ENCODE measurements around the gene SLC16A9. TPM values are rescaled to one million over a fixed set of nuclear protein-coding genes. Genes with fewer than 3 reads are reported as not detected.
"Not testable (repeated sequence)": the region's sequence is repeated elsewhere in the genome, so short reads cannot be mapped to it uniquely, and the experiment has no call there.

Gene SLC16A9
- total and polyA plus RNA-seq, 12 donors = 0.12 to 3.3 (median 2.0) TPM

- ATAC-seq = not testable (repeated sequence)
These were observed 19.5 kb upstream of the SLC16A9 start for GRCh38 chr10:59729167-59729566.

DNA sequence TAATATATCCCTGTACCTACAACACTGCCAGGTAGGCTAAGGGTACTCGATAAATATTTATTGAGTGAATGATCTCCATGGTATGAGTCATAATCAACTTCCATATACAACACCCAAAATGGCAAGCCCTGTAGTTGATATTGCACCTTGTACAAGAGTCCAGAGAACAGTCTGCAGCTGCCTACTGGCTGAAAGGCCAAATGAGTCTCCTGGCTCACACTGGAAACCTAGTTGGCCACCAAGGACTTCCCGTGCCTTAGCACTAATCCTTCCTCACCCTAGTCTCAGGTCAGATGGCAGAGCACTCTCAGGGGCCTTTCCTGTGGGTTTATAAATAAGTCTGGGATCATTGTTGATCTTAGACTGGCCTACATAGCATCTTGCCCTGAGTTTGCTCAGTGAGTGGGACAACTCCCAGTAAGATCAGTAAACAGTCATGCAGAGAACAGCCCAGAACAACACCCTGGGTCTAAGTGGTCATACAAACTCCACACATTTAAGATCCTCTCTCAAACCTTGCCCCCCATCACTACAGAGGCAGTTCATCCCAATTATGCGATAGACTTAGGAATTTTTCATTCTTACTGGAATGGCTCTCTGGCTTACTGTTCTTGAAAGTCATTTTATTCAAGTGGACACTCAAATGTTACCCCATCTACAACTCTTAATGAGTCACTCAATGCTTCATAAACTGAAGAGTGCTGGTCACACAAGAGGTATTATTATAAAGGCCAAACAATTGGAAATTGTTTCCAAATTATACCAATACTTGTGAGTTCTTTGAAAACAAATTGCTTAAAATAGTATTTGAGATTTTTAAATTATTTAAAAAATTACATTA, 14.7 kb upstream of the SLC16A9 start:
- Histone ChIP-seq H3K4me3 (no peak overlapping the region), H3K9me3 (peaks cover 0 to 11% (median 6%) of the 10 kb centered on the region in 11 donors), H3K4me1 (no peaks in the 10 kb centered on the region), H3K36me3 (no peaks in the 10 kb centered on the region), H3K27me3 (no peaks in the 10 kb centered on the region), H3K27ac (no peak overlapping the region)
- intact Hi-C loops (cut with DNase I) = no loop called here
- TF ChIP-seq, protein P1, sequence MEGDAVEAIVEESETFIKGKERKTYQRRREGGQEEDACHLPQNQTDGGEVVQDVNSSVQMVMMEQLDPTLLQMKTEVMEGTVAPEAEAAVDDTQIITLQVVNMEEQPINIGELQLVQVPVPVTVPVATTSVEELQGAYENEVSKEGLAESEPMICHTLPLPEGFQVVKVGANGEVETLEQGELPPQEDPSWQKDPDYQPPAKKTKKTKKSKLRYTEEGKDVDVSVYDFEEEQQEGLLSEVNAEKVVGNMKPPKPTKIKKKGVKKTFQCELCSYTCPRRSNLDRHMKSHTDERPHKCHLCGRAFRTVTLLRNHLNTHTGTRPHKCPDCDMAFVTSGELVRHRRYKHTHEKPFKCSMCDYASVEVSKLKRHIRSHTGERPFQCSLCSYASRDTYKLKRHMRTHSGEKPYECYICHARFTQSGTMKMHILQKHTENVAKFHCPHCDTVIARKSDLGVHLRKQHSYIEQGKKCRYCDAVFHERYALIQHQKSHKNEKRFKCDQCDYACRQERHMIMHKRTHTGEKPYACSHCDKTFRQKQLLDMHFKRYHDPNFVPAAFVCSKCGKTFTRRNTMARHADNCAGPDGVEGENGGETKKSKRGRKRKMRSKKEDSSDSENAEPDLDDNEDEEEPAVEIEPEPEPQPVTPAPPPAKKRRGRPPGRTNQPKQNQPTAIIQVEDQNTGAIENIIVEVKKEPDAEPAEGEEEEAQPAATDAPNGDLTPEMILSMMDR (IDR thresholded peaks at IDR 0.05) = no peak
- 78 to 92% methylated on average over 3 of the region's 3 CpGs for WGBS, 2 donors
- DNase-seq (no peak), ATAC-seq (no peak)

More at GRCh38 chr10:59729167-59729566, 19.5 kb upstream of the SLC16A9 start:
- H3K36me3 ChIP-seq; H3K4me3 ChIP-seq; DNase-seq; intact Hi-C loops (cut with DNase I); H3K27ac ChIP-seq; H3K27me3 ChIP-seq; H3K9me3 ChIP-seq; H3K4me1 ChIP-seq: not testable (repeated sequence)
- WGBS, 2 donors = 88 to 91% methylated on average over 4 of the region's 4 CpGs

DNA sequence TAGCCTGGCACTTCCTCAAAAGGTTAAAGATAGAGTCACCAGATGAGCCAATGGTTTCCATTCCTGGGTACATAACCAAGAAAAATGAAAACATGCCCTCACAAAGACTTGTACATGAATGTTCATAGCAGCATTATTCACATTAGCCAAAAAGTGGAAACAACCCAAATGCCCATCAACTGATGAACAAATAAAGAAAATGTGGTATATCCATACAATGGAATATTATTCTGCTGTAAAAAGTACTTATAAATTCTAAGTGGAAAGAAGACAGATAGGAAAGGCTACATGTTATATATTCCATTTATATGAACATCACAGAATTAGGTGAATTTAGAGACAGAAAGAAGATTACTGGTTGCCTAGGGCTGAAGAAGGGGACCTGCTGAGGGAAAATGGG, 10.7 kb upstream of the SLC16A9 start:
- intact Hi-C loops (cut with DNase I) = no loop called here
- Histone ChIP-seq H3K4me3 (no peak overlapping the region), H3K9me3 (peaks cover 0 to 11% (median 6%) of the 10 kb centered on the region in 11 donors), H3K27me3 (no peaks in the 10 kb centered on the region), H3K4me1 (no peaks in the 10 kb centered on the region), H3K36me3 (no peaks in the 10 kb centered on the region), H3K27ac (no peak overlapping the region)
- TF ChIP-seq, protein P1 (IDR thresholded peaks at IDR 0.05) = no peak
- DNase-seq = no peak
- ATAC-seq = no peak

DNA sequence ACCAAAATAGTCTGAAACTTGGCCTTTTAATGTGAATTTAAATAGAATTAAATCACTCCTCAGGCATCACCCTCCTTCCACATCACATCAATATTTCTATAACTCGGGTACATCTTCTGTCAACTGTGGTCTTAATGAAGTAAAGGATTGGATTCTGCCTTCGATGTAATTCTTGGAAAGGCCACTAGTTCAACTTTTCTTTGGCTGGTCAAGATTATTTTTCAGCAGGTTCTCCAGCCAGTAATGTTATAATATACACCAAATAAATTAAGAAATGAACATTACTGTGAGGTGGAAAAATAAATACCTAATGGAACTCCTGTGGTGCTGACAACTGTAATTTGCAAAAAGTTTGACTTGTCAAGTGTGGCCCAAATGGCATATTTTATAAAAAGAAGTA, 9.7 kb upstream of the SLC16A9 start:
- 63 to 65% methylated on average over 2 of the region's 2 CpGs for WGBS, 2 donors
- no peak for DNase-seq
- intact Hi-C loops (cut with DNase I) = no loop called here
- no peak overlapping the region for H3K27ac ChIP-seq
- no peak overlapping the region for H3K4me3 ChIP-seq
- H3K36me3 ChIP-seq = no peaks in the 10 kb centered on the region
- H3K9me3 ChIP-seq = peaks cover 0 to 11% (median 6%) of the 10 kb centered on the region in 11 donors
- TF ChIP-seq, protein P1 (IDR thresholded peaks at IDR 0.05) = peak in 1 of 9 donors; percentile 8
- no peaks in the 10 kb centered on the region for H3K27me3 ChIP-seq
- H3K4me1 ChIP-seq = no peaks in the 10 kb centered on the region
- ATAC-seq = no peak

GRCh38 chr10:59718257-59718656, 8.6 kb upstream of the SLC16A9 start:
- DNase-seq = no peak
- Histone ChIP-seq H3K4me1 (no peaks in the 10 kb centered on the region), H3K9me3 (peaks cover 0 to 11% (median 6%) of the 10 kb centered on the region in 11 donors), H3K4me3 (no peak overlapping the region), H3K36me3 (no peaks in the 10 kb centered on the region), H3K27ac (no peak overlapping the region), H3K27me3 (no peaks in the 10 kb centered on the region)
- ATAC-seq = no peak
- 63 to 71% methylated on average over 2 of the region's 2 CpGs for WGBS, 2 donors
- TF ChIP-seq, protein P1 (IDR thresholded peaks at IDR 0.05) = no peak
- intact Hi-C loops (cut with DNase I) = no loop called here
